HepG2 (cell line): ENCODE data around the gene FOXP3. TPM values are rescaled to one million over a fixed set of nuclear protein-coding genes. Genes with fewer than 3 reads are reported as not detected.

Source experiments
- ARNTL ChIP-seq: sonication (generic); formaldehyde crosslinking; IDR thresholded peaks from 2 replicates; pipeline ENCODE4 v1.4.0; 2020; ENCODE audit warnings: mild to moderate bottlenecking, missing genetic modification reagents
- FIP1L1 ChIP-seq: fragments of 200-400 bp; formaldehyde crosslinking; IDR thresholded peaks from 2 replicates; pipeline ENCODE4 v1.6.1; 2018; ENCODE audit warnings: low read depth, mild to moderate bottlenecking, low read length, moderate library complexity, borderline replicate concordance; ENCODE audit not compliant: insufficient read depth
- HDAC6 ChIP-seq: fragments of 200-600 bp; sonication (generic); IDR thresholded peaks from 2 replicates; pipeline ENCODE4 v1.7.0; 2017; ENCODE audit warnings: mild to moderate bottlenecking, antibody characterized with exemption, low read length, low read depth
- MAFG ChIP-seq: sonication (generic); formaldehyde crosslinking; IDR thresholded peaks from 2 replicates; pipeline ENCODE4 v1.5.1; 2020; ENCODE audit warnings: mild to moderate bottlenecking, missing genetic modification reagents
- SP1 ChIP-seq, 2 experiments: fragments of 450-650 bp in 1 of 2; sonication (generic) in 1 of 2; formaldehyde crosslinking in 1 of 2; IDR thresholded peaks; 2 replicates each; pipeline versions ENCODE4 v1.4.0 to v1.6.1; 2016 to 2020; ENCODE audit warnings: missing genetic modification reagents in 1 of 2
- YEATS2 ChIP-seq: sonication (generic); formaldehyde crosslinking; IDR thresholded peaks from 2 replicates; pipeline ENCODE4 v1.4.0; 2020; ENCODE audit warnings: missing genetic modification reagents, borderline replicate concordance
- ZKSCAN5 ChIP-seq: sonication (generic); formaldehyde crosslinking; IDR thresholded peaks from 2 replicates; pipeline ENCODE4 v1.5.1; 2020; ENCODE audit warnings: mild to moderate bottlenecking, missing genetic modification reagents
- ZMYM4 ChIP-seq: sonication (generic); formaldehyde crosslinking; IDR thresholded peaks from 2 replicates; pipeline ENCODE4 v1.8.1; 2023; ENCODE audit warnings: mild to moderate bottlenecking, missing genetic modification reagents
- ZNF326 ChIP-seq: sonication (generic); formaldehyde crosslinking; IDR thresholded peaks from 2 replicates; pipeline ENCODE4 v1.4.0; 2020; ENCODE audit warnings: missing genetic modification reagents, borderline replicate concordance
- ZNF335 ChIP-seq: sonication (generic); formaldehyde crosslinking; IDR thresholded peaks from 2 replicates; pipeline ENCODE4 v1.4.0; 2020; ENCODE audit warnings: missing genetic modification reagents
- ZNF432 ChIP-seq: sonication (generic); formaldehyde crosslinking; IDR thresholded peaks from 2 replicates; pipeline ENCODE4 v1.5.0; 2020; ENCODE audit warnings: missing genetic modification reagents, mild to moderate bottlenecking, borderline replicate concordance
- ZNF724P ChIP-seq: sonication (generic); formaldehyde crosslinking; IDR thresholded peaks from 2 replicates; pipeline ENCODE4 v1.8.0; 2022; ENCODE audit warnings: missing genetic modification reagents, borderline replicate concordance
- polyA plus RNA-seq, 8 experiments: library from polyadenylated mRNA; depleted of rRNA in 3 of 8; stranded (reverse) in 7 of 8; unstranded in 1 of 8; fragments of >200 nt; fragmentation: Illumina TruSeq in 4 of 8; extraction: Trizol in 4 of 8; gene quantifications; 2 replicates each; pipeline versions ENCODE4 v1.2.1 to v1.2.3, GENCODE V29; 2011 to 2016; ENCODE audit warnings: low read depth in 4 of 8, missing spikeins in 1 of 8, mixed read lengths in 1 of 8; ENCODE audit not compliant: insufficient read depth in 1 of 8
- total RNA-seq, 5 experiments: library from RNA; depleted of rRNA; stranded (reverse); fragments of >200 nt; fragmentation: Illumina TruSeq; extraction: Trizol; gene quantifications; 2 replicates each; pipeline ENCODE4 v1.2.3, GENCODE V29; 2016; ENCODE audit warnings: low read depth in 1 of 5
- TF ChIP-seq, protein P1 (sequence below): sonication (generic); formaldehyde crosslinking; IDR thresholded peaks from 2 replicates; pipeline ENCODE4 v1.8.1; 2023; ENCODE audit warnings: missing genetic modification reagents, inconsistent platforms, borderline replicate concordance
- TF ChIP-seq, protein P2 (sequence below): sonication (generic); formaldehyde crosslinking; conservative IDR thresholded peaks from 2 replicates; pipeline ENCODE4 v1.4.0; 2020; ENCODE audit warnings: missing genetic modification reagents
- TF ChIP-seq, protein P3 (sequence below): sonication (generic); formaldehyde crosslinking; IDR thresholded peaks from 2 replicates; pipeline ENCODE4 v1.4.0; 2020; ENCODE audit warnings: missing genetic modification reagents, mild to moderate bottlenecking, borderline replicate concordance
- TF ChIP-seq, protein P4 (sequence below), 2 experiments: sonication (generic) in 1 of 2; formaldehyde crosslinking in 1 of 2; IDR thresholded peaks; 2 replicates each; pipeline versions ENCODE4 v1.4.0 to v1.6.1; 2016 to 2020; ENCODE audit warnings: borderline replicate concordance in 1 of 2, low read depth in 1 of 2, mild to moderate bottlenecking in 1 of 2, missing genetic modification reagents in 1 of 2
- TF ChIP-seq, protein P5 (sequence below): IDR thresholded peaks from 2 replicates; pipeline ENCODE4 v1.6.1; 2016; ENCODE audit warnings: missing compliant biosample characterization, missing genetic modification reagents, borderline replicate concordance

The FOXP3 gene
- total and polyA plus RNA-seq, 2 of the 13 experiments (the other 11 are each of a cell fraction or from before 2014, with no cell fraction given): 0.04 TPM; not detected in 1

DNA sequence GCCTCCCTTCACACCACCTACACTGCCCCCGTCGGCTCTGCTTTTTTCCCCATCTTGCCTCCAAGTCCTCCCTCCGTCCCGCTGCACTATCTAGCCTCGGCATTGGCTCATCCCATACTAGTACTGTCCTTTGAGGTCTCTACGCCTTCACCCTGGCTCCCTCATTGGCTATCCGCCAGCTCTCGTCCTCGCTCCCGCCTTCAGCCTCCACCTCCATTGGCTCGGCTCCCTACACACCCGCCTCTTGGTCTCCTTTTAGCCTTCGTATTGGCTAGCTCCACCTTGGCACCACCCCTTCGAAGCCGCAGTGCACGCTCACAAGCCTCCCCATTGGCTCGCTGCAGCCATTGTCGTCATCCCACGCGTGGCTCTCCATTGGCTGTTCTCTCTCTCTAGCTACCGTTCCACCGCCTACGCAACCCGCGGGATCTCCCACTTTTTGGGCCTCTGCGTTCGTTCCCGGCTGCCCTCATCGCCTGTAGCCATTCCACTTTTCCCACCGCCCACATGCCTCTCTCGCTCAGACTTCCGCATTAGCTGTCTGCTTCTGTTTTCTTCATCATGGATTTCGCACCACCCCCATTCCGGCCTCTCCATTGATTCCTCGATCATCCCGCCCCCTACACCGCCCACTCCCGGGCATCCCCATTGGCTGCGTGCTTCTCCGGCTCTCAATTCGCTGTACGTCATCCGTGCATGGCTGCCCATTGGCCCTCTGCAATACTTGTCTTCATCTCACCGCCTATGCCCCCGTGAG lies 4.7 kb upstream of the FOXP3 start (continued):
- TF ChIP-seq, protein P1, sequence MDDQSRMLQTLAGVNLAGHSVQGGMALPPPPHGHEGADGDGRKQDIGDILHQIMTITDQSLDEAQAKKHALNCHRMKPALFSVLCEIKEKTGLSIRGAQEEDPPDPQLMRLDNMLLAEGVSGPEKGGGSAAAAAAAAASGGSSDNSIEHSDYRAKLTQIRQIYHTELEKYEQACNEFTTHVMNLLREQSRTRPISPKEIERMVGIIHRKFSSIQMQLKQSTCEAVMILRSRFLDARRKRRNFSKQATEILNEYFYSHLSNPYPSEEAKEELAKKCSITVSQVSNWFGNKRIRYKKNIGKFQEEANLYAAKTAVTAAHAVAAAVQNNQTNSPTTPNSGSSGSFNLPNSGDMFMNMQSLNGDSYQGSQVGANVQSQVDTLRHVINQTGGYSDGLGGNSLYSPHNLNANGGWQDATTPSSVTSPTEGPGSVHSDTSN (CRISPR knock-in tag): no peak
- TF ChIP-seq HDAC6 (no peak), MAFG (CRISPR knock-in tag) (no peak), ARNTL (no peak), FIP1L1 (no peak), ZNF335 (CRISPR knock-in tag) (no peak), ZNF724P (CRISPR knock-in tag) (no peak), YEATS2 (CRISPR knock-in tag) (no peak; the same call in none of the 2 replicates), ZMYM4 (CRISPR knock-in tag) (peak; percentile 39; the same call in 1 of the 2 replicates), ZNF326 (CRISPR knock-in tag) (no peak), SP1 (IDR thresholded peaks at IDR 0.05) (0 out of 2 replicates have a peak, but pooled peaks have one; percentile 35), SP1 (CRISPR knock-in tag; IDR thresholded peaks at IDR 0.05) (0 out of 2 replicates have a peak, but pooled peaks have one; percentile 10), ZKSCAN5 (no peak), ZNF432 (CRISPR knock-in tag) (no peak)
- TF ChIP-seq, protein P2, sequence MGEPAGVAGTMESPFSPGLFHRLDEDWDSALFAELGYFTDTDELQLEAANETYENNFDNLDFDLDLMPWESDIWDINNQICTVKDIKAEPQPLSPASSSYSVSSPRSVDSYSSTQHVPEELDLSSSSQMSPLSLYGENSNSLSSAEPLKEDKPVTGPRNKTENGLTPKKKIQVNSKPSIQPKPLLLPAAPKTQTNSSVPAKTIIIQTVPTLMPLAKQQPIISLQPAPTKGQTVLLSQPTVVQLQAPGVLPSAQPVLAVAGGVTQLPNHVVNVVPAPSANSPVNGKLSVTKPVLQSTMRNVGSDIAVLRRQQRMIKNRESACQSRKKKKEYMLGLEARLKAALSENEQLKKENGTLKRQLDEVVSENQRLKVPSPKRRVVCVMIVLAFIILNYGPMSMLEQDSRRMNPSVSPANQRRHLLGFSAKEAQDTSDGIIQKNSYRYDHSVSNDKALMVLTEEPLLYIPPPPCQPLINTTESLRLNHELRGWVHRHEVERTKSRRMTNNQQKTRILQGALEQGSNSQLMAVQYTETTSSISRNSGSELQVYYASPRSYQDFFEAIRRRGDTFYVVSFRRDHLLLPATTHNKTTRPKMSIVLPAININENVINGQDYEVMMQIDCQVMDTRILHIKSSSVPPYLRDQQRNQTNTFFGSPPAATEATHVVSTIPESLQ (CRISPR knock-in tag): no peak
- TF ChIP-seq, protein P3, sequence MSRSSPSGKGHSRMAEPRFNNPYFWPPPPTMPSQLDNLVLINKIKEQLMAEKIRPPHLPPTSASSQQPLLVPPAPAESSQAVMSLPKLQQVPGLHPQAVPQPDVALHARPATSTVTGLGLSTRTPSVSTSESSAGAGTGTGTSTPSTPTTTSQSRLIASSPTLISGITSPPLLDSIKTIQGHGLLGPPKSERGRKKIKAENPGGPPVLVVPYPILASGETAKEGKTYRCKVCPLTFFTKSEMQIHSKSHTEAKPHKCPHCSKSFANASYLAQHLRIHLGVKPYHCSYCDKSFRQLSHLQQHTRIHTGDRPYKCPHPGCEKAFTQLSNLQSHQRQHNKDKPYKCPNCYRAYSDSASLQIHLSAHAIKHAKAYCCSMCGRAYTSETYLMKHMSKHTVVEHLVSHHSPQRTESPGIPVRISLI: no peak
- TF ChIP-seq, protein P4, sequence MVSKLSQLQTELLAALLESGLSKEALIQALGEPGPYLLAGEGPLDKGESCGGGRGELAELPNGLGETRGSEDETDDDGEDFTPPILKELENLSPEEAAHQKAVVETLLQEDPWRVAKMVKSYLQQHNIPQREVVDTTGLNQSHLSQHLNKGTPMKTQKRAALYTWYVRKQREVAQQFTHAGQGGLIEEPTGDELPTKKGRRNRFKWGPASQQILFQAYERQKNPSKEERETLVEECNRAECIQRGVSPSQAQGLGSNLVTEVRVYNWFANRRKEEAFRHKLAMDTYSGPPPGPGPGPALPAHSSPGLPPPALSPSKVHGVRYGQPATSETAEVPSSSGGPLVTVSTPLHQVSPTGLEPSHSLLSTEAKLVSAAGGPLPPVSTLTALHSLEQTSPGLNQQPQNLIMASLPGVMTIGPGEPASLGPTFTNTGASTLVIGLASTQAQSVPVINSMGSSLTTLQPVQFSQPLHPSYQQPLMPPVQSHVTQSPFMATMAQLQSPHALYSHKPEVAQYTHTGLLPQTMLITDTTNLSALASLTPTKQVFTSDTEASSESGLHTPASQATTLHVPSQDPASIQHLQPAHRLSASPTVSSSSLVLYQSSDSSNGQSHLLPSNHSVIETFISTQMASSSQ (IDR thresholded peaks at IDR 0.05; ENCODE audit: low read depth): no peak
- TF ChIP-seq, protein P4 (CRISPR knock-in tag; IDR thresholded peaks at IDR 0.05; ENCODE audit: borderline replicate concordance): no peak
- TF ChIP-seq, protein P5, sequence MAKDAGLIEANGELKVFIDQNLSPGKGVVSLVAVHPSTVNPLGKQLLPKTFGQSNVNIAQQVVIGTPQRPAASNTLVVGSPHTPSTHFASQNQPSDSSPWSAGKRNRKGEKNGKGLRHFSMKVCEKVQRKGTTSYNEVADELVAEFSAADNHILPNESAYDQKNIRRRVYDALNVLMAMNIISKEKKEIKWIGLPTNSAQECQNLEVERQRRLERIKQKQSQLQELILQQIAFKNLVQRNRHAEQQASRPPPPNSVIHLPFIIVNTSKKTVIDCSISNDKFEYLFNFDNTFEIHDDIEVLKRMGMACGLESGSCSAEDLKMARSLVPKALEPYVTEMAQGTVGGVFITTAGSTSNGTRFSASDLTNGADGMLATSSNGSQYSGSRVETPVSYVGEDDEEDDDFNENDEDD: no peak
